Measurements from ENCODE around the gene LEPROT.
A peak's percentile ranks its signal among the peaks of the same experiment; 100 is the strongest.

The LEPROT gene

GRCh38 chr1:65412984-65413375 lies 7.5 kb upstream of the LEPROT start:
- DNase-seq: no peak

- no peak for DNase-seq
Measured at GRCh38 chr1:65414538-65414937, 5.9 kb upstream of the LEPROT start.

DNA sequence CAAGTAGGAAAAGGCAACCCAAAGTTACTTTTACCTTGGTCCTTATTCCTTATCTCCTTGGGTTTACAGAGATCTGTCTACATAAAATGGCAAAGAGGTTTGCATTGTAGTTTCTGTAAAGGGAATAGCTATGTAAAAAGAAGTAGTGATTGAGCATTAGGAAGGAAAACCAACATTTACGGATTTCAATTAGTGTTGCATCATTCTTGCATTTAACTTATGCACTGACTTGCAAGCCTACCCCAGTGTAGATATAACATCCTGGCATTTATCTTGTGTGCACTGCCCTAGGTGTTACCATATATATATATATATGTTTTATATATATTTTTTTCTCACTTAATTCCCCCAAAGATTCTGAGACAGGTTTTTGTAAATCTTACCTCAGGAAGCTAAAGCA lies 3.7 kb upstream of the LEPROT start:
- no peak for DNase-seq

DNA sequence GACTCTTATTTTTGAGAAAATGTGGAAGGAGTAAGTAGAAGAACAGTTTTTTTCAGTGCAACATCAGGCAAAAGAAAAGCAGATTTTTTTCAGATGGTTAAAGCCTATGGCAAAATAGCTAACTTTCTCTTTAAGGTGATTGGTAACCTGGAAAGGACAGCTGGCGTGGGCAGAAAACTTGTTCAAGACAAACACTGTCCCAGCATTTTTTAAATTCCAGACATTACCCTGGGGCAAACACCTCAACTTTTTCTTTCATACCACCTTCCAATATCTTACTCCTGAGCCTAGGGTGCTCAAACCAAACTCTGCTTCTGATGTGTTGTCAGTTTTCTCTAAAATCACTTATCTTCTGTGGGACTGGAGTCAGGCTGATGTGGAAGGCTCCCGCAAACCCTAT lies 2.7 kb upstream of the LEPROT start:
- DNase-seq: no peak

DNA sequence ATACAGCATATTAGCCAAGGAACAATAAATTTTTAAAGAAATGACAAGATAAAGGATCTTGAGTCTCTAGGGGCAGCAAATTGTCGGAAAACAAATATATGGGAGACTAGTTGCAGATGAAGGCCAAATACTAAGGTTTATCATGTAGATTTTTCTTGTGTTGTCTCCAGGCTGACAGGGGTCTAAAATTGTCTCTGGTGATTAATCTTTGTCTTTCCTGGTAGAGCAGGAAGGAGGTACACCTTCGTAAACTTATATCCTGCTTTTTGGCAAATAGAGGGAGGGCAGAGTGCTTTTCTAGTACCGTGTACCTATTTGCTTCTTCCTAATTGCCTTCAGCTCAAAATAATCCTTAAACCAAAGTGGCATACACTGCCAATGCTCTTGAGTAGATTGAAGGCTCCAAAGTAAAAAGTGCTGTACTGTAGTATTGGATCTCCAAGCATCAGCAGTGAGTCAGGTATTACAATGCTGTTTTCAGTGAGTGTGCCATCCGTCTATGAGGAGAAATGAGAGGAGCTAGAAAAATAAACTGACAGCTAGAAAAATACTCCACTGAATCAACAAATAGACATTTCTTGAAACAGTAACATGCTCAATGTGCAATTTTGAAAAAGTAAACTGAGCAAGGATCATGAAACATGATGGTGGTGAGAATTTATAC lies 1.8 kb upstream of the LEPROT start:
- no peak for DNase-seq

GRCh38 chr1:65419681-65420589 lies 533 bp upstream of the LEPROT start:
- DNase-seq: peak; percentile 96

DNA sequence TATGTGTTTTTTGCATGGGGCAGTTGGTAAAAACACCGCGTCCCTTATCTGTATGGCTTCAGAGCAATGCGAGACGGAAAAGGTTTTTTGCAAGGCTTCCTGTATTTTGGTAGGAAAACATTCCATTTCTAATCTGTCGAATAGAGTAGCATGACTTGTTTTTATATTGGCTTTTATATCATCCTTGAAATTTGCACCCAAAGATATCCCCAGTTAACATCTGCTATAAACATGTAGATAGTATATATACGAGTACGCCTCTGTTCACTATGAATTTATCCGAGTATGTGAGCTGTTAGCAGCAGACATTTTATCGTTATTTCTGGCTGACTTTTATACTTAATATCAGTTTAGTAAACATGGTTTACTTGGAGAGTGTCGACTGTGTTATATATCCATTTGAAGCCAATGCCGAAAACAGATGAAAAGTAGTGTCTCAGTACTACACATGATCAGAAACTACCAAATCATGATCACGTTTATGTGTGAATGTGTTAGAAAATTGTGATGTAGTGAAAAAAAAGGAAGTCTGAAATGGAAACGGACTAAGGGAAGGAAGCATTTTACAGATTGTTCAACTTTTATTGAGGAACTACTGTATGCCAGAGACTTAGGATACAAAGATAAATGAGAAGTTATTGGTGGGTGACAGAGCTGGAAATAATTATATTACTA lies 1.0 kb downstream of the LEPROT start:
- no peak for DNase-seq

DNA sequence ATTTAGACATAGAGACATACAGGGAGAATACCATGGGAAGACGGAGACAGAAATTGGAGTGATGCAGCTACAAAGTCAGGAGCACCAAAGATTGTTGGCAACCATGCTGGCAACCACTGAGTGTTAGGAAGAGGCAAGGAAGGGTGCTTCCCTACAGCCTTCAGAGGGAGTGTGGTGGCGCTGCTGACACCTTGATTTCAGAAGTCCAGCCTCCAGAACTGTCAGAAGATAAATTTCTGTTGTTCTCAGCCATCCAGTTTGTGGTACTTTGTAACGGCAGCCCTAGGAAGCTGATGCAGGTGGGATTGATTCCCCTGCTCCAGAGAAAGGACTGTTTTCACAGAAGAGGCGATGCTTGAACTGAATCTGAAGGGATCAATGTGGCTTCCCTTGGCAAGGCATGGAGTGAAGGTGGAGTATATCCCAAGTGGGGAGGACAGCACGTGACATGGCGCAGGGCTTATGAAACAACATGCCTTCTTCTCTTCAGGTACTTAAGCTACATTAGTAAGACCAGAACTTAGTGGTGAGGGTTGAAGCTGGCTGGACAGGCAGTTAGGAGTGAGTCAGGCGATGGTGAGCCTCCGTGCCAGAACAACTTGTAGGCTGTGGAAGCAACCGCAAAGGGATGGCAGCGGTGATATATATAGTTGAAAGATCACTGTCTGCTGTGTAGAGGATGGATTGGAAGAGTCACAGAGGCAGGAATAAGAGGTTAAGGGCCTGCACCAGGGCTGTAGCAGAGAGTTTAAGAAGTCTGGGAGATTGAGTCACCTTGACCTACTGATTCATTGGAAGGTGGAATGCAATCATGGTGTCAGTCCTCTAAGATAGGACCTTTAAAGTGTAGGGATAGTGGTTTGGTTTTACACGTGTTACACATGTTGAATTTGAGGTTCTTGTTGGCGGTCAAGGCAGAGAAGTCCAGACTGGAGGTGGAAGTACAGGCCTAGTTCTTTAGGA lies 2.1 kb downstream of the LEPROT start:
- no peak for DNase-seq

DNA sequence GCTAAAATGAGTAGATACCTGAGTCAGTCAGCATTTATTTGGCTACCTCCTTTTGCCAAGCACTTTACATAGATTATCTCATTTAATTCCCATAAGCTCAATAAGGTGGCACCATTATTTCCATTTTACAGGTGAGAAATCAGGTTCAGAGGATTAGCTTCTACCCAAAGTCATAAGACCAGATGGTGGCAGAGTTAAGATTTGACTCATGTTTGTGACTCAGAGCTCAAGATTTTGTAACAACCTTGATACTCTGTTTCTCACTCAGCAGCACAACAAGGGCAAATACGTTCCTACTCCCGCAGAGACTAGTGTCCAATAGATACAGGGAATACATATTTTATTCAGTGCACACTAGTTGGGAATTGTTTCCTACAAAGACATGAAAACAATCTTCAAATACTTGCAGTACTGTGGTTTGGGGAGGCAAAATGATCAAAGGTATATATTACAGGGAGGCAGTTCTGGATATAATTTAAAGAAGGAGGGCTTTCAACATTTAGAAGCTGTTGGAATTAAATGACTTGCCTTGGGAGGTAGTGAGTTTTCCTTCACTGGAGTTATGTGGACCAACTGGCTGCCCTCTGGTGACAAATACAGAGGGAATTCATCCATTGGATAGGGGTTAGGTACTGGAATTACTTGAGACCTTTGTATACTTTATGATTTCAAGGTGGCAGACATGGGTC lies 3.6 kb downstream of the LEPROT start:
- no peak for DNase-seq

- no peak for DNase-seq
Measured at GRCh38 chr1:65424573-65424889, 4.1 kb downstream of the LEPROT start.

DNA sequence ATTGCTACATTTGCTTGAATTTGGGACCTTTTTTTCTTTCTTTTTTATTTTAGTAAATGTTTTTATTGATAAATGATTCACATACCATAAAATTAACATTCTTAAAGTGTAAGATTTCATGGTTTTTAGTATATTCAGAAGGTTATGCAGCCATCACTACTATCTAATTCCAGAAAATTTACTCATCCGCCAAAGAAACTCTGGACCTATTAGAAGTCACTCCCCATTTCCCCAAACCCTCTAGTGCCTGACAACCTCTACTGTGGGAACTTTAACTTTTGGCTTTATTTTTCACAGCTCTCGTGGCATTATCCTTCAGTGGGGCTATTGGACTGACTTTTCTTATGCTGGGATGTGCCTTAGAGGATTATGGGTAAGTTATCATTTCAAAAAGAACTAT lies 4.5 kb downstream of the LEPROT start:
- no peak for DNase-seq

- DNase-seq: no peak
Measured at GRCh38 chr1:65425697-65426096, 5.2 kb downstream of the LEPROT start.

DNA sequence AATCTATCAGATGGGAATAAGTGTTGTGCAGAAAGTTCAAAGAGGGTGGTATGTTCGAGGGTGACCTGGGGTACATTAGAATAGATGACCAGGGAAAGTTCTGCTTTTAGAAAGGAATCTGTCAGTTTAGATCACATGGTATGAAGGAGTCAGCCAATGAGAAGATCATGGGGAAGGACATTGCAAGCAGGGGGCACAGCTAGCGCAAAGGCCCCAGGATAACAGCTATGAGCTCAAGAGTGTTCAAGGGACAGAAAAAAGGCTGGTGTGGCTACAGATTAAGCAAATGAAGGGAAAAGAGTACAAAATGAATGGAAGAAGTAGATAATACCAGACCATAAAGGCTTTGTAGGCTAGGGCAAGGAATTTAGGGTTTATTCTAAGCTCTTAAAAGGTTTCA lies 8.6 kb downstream of the LEPROT start:
- DNase-seq: no peak

- no peak for DNase-seq
Measured at GRCh38 chr1:65429806-65430205, 9.3 kb downstream of the LEPROT start.

GRCh38 chr1:65431111-65431705 lies 10.7 kb downstream of the LEPROT start:
- DNase-seq: no peak

- DNase-seq: no peak
Measured at GRCh38 chr1:65432918-65433317, 12.4 kb downstream of the LEPROT start.

- DNase-seq: no peak
Measured at GRCh38 chr1:65434255-65434654, 13.8 kb downstream of the LEPROT start.

- no peak for DNase-seq
Measured at GRCh38 chr1:65434760-65435159, 14.3 kb downstream of the LEPROT start.

GRCh38 chr1:65435987-65436386 lies 15.5 kb downstream of the LEPROT start:
- no peak for DNase-seq

- no peak for DNase-seq
Measured at GRCh38 chr1:65437616-65438015, 17.1 kb downstream of the LEPROT start.

- DNase-seq: no peak
Measured at GRCh38 chr1:65440322-65440900, 19.9 kb downstream of the LEPROT start.
